K562 (cell line): ENCODE results near the gene RAD21L1. TPM values are rescaled to one million over a fixed set of nuclear protein-coding genes. Genes with fewer than 3 reads are reported as not detected.
A peak's percentile ranks its signal among the peaks of the same experiment; 100 is the strongest.

Experiments used
- ATAC-seq: fragments of 200-7000 bp; cut with Tn5 transposase; 3 replicates; pipeline ENCODE4 v1.9.1; 2020; ENCODE audit warnings: moderate library complexity
- BruUV-seq: library from RNA; stranded (reverse); fragments of 400-500 nt; replicated peaks from 2 replicates; lab custom pipeline; 2021; lab: Mats Ljungman, UMichigan
- CTCF ChIA-PET: fragments of 300-600 bp; formaldehyde crosslinking; extraction: SDS; loops from one replicate; lab custom pipeline; 2021; ENCODE audit warnings: low intra/inter-chr PET ratio; lab: Yijun Ruan, JAX
- POLR2A ChIA-PET: fragments of 300-600, 350-650 bp; sonication (Branson Sonifier 250); formaldehyde crosslinking; extraction: SDS; loops from one replicate; lab custom pipeline; 2021; ENCODE audit warnings: antibody characterized with exemption, inconsistent platforms; lab: Yijun Ruan, JAX
- DNase-seq, 4 experiments: peaks; one replicate each; pipeline versions ENCODE4 v3.0.0 to v3.0.0-alpha.2; 2011 to 2018; ENCODE audit warnings: low spot score in 3 of 4, mixed read lengths in 3 of 4; ENCODE audit errors: extremely low read depth in 1 of 4
- FAIRE-seq: peaks from 2 replicates; lab custom pipeline; 2011; peaks lifted over from hg19 to GRCh38; lab: Jason Lieb, UNC
- H2AFZ ChIP-seq: 2 replicates; pipeline ENCODE4 v1.6.0; 2011; ENCODE audit warnings: low read depth, low read length, control low read depth, inconsistent platforms
- H3K27ac ChIP-seq: fragments of 200-600 bp; 3 replicates; pipeline ENCODE4 v1.8.0; 2011; ENCODE audit warnings: low read depth, mild to moderate bottlenecking, control low read depth, inconsistent platforms, low read length, moderate library complexity, mixed read lengths; ENCODE audit errors: extremely low read depth
- H3K27me3 ChIP-seq, 2 experiments: fragments of 300-600 bp in 1 of 2; 2 replicates in 1 of 2; 3 replicates in 1 of 2; pipeline versions ENCODE4 v1.6.0 to v1.8.0; 2011; ENCODE audit warnings: inconsistent platforms in 2 of 2, low read length in 2 of 2, mild to moderate bottlenecking in 1 of 2, mixed read lengths in 1 of 2, moderate library complexity in 1 of 2; ENCODE audit not compliant: control insufficient read depth in 2 of 2, insufficient read depth in 2 of 2
- H3K36me3 ChIP-seq: fragments of 300-600 bp; 3 replicates; pipeline ENCODE4 v1.8.0; 2011; ENCODE audit warnings: mild to moderate bottlenecking, low read length, inconsistent platforms; ENCODE audit not compliant: control insufficient read depth, insufficient read depth
- H3K4me1 ChIP-seq, 2 experiments: fragments of 200-600 bp in 1 of 2; replicated peaks in 1 of 2; 2 replicates in 1 of 2; 3 replicates in 1 of 2; pipeline versions ENCODE4 v1.5.1 to v1.8.0; 2011; ENCODE audit warnings: inconsistent platforms in 2 of 2, low read length in 2 of 2, mild to moderate bottlenecking in 1 of 2, mixed read lengths in 1 of 2, moderate library complexity in 1 of 2; ENCODE audit not compliant: control insufficient read depth in 2 of 2, insufficient read depth in 2 of 2
- H3K4me2 ChIP-seq: 2 replicates; pipeline ENCODE4 v1.6.1; 2011; ENCODE audit warnings: low read length, control low read depth, inconsistent platforms, mixed read lengths; ENCODE audit not compliant: insufficient read depth
- H3K4me3 ChIP-seq: fragments of 200-600 bp; sonication (generic), shearing (Covaris generic); 2 replicates; pipeline ENCODE4 v1.5.1; 2016; ENCODE audit warnings: control low read depth, inconsistent platforms
- H3K79me2 ChIP-seq: fragments of 200-600 bp; 3 replicates; pipeline ENCODE4 v1.8.0; 2011; ENCODE audit warnings: low read length, inconsistent platforms; ENCODE audit not compliant: control insufficient read depth, insufficient read depth
- H3K9ac ChIP-seq, 2 experiments: 2 replicates each; pipeline versions ENCODE4 v1.6.0 to v1.6.1; 2011; ENCODE audit warnings: low read depth in 2 of 2, low read length in 2 of 2, control low read depth in 1 of 2, inconsistent platforms in 1 of 2, mild to moderate bottlenecking in 1 of 2, mixed read lengths in 1 of 2; ENCODE audit not compliant: insufficient read depth in 1 of 2
- H3K9me1 ChIP-seq: one replicate; pipeline ENCODE4 v1.6.0; 2011; ENCODE audit warnings: inconsistent platforms, mild to moderate bottlenecking, low read length, moderate library complexity; ENCODE audit not compliant: control insufficient read depth, insufficient read depth
- H3K9me3 ChIP-seq: replicated peaks from 2 replicates; pipeline ENCODE4 v1.5.1; 2011; ENCODE audit warnings: low read depth, low read length, inconsistent platforms; ENCODE audit not compliant: control insufficient read depth, insufficient read depth
- H4K20me1 ChIP-seq: replicated peaks from 2 replicates; pipeline ENCODE4 v1.6.1; 2011; ENCODE audit warnings: low read length, inconsistent platforms, mixed read lengths; ENCODE audit not compliant: control insufficient read depth, insufficient read depth
- KDM1A ChIP-seq, 2 experiments: fragments of 450-650 bp; IDR thresholded peaks; 2 replicates each; pipeline ENCODE4 v1.6.1; 2016; ENCODE audit warnings: mild to moderate bottlenecking in 2 of 2
- MAFF ChIP-seq: IDR thresholded peaks from 2 replicates; pipeline ENCODE4 v1.6.1; 2012; ENCODE audit warnings: low read length, improper control_type of control experiment
- PPARD ChIP-seq: fragments of 250-450 bp; sonication (Bioruptor Pico); IDR thresholded peaks from 2 replicates; pipeline ENCODE4 v1.8.0; 2022; ENCODE audit warnings: inconsistent platforms, mild to moderate bottlenecking, moderate library complexity
- ZFP36 ChIP-seq: fragments of 150-350 bp; IDR thresholded peaks from 2 replicates; pipeline ENCODE4 v1.6.1; 2018; ENCODE audit warnings: low read length, low read depth; ENCODE audit not compliant: partially characterized antibody
- ZKSCAN1 ChIP-seq: fragments of 150-350 bp; IDR thresholded peaks from 2 replicates; pipeline ENCODE4 v1.6.1; 2016; ENCODE audit warnings: low read depth, low read length
- ZNF124 ChIP-seq: sonication (generic); formaldehyde crosslinking; IDR thresholded peaks from 2 replicates; pipeline ENCODE4 v1.8.1; 2022; ENCODE audit warnings: missing genetic modification reagents
- WGBS: fragments of 100-300 bp; shearing (Covaris generic); methylation state at CpG from one replicate; pipeline ENCODE4 v1.1.6; 2016; ENCODE audit warnings: low coverage, mixed read lengths; ENCODE audit not compliant: insufficient coverage; ENCODE audit errors: missing lambda C conversion rate; 5-methylcytosine and 5-hydroxymethylcytosine counted together
- in situ Hi-C: fragments of 300-500 bp; cut with MboI; formaldehyde crosslinking; loops from 4 replicates; pipeline ENCODE4 v1.15.0; 2018; ENCODE audit warnings: inconsistent platforms, mixed read lengths
- intact Hi-C: fragments of 100-400 bp; cut with micrococcal nuclease; formaldehyde crosslinking; loops from 2 replicates; pipeline ENCODE4 v1.14.2; 2022
- polyA plus RNA-seq, 8 experiments: library from polyadenylated mRNA; depleted of rRNA in 4 of 8; stranded (reverse) in 5 of 8; unstranded in 3 of 8; fragments of >200 nt; fragmentation: Nextera tagmentation in 2 of 8; fragmentation: Illumina TruSeq in 1 of 8; extraction: Ambion mirVana in 2 of 8; extraction: Trizol in 1 of 8; gene quantifications; 2 replicates each; pipeline versions ENCODE4 v1.2.1 to v1.2.3, GENCODE V29; 2011 to 2014; ENCODE audit warnings: inconsistent platforms in 1 of 8, missing spikeins in 1 of 8
- total RNA-seq, 7 experiments: library from RNA; depleted of rRNA in 6 of 7; stranded (reverse); fragments of >200 nt in 6 of 7; fragmentation: Illumina TruSeq in 2 of 7; extraction: Trizol in 2 of 7; gene quantifications; 2 replicates each; pipeline versions ENCODE4 v1.2.1 to v1.2.3, GENCODE V29; 2011 to 2021; ENCODE audit warnings: low replicate concordance in 1 of 7
- TF ChIP-seq, protein P1 (sequence below): fragments of 450-650 bp; IDR thresholded peaks from 2 replicates; pipeline ENCODE4 v1.6.1; 2016; ENCODE audit warnings: low read depth

RAD21L1 gene
- total and polyA plus RNA-seq, 9 of the 15 experiments (the other 6 are each of a cell fraction or from before 2014, with no cell fraction given) = 0.17 to 1.7 (median 0.45) TPM; not detected in 1

DNA sequence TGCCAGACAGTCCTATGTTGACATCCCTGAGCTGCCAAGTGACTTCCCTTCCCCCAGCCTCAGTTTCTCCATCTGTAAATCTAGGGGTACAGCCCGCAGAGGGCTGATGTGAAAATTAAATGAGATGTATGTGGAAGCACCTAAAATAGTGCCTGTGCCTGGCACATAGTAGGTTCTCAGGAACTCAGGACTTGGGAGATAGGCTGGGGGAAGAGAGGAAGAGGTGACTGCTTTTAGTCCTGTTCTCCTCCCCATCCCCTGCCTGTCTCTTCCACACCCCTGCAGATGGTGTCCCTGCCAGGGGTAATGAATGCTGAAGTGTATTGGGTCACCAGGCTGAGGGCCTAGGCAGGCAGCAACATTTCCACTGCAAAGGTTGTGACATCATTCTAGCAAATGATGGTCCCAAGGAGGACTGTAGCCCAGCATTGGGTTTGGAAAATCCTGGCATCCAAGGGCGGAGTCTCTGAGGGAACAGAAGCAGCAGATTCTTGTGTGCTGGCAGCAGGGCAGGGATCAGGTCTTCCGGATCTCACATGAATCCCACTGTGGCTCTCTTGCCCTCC lies 42.0 kb downstream of the RAD21L1 start:
- Histone ChIP-seq H3K4me3 (no peak overlapping the region), H3K79me2 (no peaks in the 10 kb centered on the region; the same call in 2 of the 3 replicates), H3K4me2 (peak overlapping the region; percentile 20), H3K9ac (peak overlapping the region; percentile 13 to 17; a peak in 2 of 4 replicates), H3K36me3 (no peaks in the 10 kb centered on the region; the same call in 2 of the 3 replicates), H2AFZ (no peak overlapping the region), H3K9me1 (no peaks in the 10 kb centered on the region), H3K9me3 (peaks cover 4% of the 10 kb centered on the region; the same call in 1 of the 2 replicates), H3K4me1 (peaks cover 12 to 46% of the 10 kb centered on the region in 2 experiments), H3K27me3 (no peaks in the 10 kb centered on the region), H3K27ac (no peak overlapping the region), H4K20me1 (no peaks in the 10 kb centered on the region)
- ChIA-PET POLR2A (interaction anchor here (2.5 kb wide), 1 partner anchor 12 kb away, joined by 8 read pairs; no protein-coding TSS in a partner anchor), CTCF (no interaction called here)
- DNase-seq (no peak), ATAC-seq (no peak), FAIRE-seq (no peak)
- 91% methylated on average over 2 of the region's 3 CpGs for WGBS
- BruUV-seq = no TSS peak
- in situ Hi-C loops = no loop called here
- intact Hi-C loops = no loop called here
- TF ChIP-seq PPARD (CRISPR knock-in tag) = no peak
- no peak for TF ChIP-seq ZNF124
- TF ChIP-seq KDM1A (IDR thresholded peaks at IDR 0.05) = no peak
- TF ChIP-seq ZFP36 = no peak
- no peak for TF ChIP-seq MAFF
- 0 out of 2 replicates have a peak, but pooled peaks have one; percentile 57 for TF ChIP-seq ZKSCAN1

- Histone ChIP-seq H3K4me2 (no peak overlapping the region), H2AFZ (no peak overlapping the region), H3K27ac (no peak overlapping the region), H3K36me3 (no peaks in the 10 kb centered on the region; the same call in 2 of the 3 replicates), H3K4me3 (no peak overlapping the region), H3K9ac (no peak overlapping the region), H3K79me2 (no peaks in the 10 kb centered on the region; the same call in 2 of the 3 replicates), H3K27me3 (no peaks in the 10 kb centered on the region), H4K20me1 (no peaks in the 10 kb centered on the region), H3K4me1 (peaks cover 12 to 35% of the 10 kb centered on the region in 2 experiments; a peak in 4 of 5 replicates), H3K9me3 (no peaks in the 10 kb centered on the region), H3K9me1 (no peaks in the 10 kb centered on the region)
- ChIA-PET POLR2A (no interaction called here), CTCF (no interaction called here)
- no TSS peak for BruUV-seq
- FAIRE-seq (no peak), DNase-seq (no peak), ATAC-seq (no peak)
- intact Hi-C loops = no loop called here
- 61% methylated on average over 7 of the region's 8 CpGs for WGBS
- in situ Hi-C loops = no loop called here
- TF ChIP-seq, protein P1, sequence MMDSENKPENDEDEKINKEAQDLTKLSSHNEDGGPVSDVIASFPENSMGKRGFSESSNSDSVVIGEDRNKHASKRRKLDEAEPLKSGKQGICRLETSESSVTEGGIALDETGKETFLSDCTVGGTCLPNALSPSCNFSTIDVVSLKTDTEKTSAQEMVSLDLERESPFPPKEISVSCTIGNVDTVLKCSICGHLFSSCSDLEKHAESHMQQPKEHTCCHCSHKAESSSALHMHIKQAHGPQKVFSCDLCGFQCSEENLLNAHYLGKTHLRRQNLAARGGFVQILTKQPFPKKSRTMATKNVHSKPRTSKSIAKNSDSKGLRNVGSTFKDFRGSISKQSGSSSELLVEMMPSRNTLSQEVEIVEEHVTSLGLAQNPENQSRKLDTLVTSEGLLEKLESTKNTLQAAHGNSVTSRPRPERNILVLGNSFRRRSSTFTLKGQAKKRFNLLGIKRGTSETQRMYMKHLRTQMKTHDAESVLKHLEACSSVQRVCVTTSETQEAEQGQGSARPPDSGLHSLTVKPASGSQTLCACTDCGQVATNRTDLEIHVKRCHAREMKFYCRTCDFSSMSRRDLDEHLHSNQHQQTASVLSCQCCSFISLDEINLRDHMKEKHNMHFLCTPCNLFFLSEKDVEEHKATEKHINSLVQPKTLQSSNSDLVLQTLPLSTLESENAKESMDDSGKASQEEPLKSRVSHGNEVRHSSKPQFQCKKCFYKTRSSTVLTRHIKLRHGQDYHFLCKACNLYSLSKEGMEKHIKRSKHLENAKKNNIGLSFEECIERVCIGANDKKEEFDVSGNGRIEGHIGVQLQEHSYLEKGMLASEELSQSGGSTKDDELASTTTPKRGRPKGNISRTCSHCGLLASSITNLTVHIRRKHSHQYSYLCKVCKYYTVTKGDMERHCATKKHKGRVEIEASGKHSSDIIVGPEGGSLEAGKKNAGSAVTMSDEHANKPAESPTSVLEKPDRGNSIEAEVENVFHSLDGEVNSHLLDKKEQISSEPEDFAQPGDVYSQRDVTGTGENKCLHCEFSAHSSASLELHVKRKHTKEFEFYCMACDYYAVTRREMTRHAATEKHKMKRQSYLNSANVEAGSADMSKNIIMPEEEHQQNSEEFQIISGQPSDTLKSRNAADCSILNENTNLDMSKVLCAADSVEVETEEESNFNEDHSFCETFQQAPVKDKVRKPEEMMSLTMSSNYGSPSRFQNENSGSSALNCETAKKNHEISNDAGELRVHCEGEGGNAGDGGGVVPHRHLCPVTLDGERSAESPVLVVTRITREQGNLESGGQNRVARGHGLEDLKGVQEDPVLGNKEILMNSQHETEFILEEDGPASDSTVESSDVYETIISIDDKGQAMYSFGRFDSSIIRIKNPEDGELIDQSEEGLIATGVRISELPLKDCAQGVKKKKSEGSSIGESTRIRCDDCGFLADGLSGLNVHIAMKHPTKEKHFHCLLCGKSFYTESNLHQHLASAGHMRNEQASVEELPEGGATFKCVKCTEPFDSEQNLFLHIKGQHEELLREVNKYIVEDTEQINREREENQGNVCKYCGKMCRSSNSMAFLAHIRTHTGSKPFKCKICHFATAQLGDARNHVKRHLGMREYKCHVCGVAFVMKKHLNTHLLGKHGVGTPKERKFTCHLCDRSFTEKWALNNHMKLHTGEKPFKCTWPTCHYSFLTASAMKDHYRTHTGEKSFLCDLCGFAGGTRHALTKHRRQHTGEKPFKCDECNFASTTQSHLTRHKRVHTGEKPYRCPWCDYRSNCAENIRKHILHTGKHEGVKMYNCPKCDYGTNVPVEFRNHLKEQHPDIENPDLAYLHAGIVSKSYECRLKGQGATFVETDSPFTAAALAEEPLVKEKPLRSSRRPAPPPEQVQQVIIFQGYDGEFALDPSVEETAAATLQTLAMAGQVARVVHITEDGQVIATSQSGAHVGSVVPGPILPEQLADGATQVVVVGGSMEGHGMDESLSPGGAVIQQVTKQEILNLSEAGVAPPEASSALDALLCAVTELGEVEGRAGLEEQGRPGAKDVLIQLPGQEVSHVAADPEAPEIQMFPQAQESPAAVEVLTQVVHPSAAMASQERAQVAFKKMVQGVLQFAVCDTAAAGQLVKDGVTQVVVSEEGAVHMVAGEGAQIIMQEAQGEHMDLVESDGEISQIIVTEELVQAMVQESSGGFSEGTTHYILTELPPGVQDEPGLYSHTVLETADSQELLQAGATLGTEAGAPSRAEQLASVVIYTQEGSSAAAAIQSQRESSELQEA = no peak
Observed at GRCh38 chr20:1269235-1269634, 43.4 kb downstream of the RAD21L1 start.
